Keratinocyte (primary cell): ENCODE measurements around the gene CAV2. TPM values are rescaled to one million over a fixed set of nuclear protein-coding genes. Genes with fewer than 3 reads are reported as not detected.

Experiments
- DNase-seq: peaks from one replicate; pipeline ENCODE4 v3.0.0-alpha.2; 2011; ENCODE audit warnings: low read depth, missing footprints, low spot score
- FAIRE-seq: peaks from 2 replicates; lab custom pipeline; 2011; peaks lifted over from hg19 to GRCh38; lab: Jason Lieb, UNC
- H2AFZ ChIP-seq: 2 replicates; pipeline ENCODE4 v1.6.0; 2012; ENCODE audit warnings: low read length, control low read depth, inconsistent platforms; ENCODE audit not compliant: control insufficient read depth
- H3K27ac ChIP-seq: 2 replicates; pipeline ENCODE4 v1.5.1; 2011; ENCODE audit warnings: low read length; ENCODE audit not compliant: control insufficient read depth, insufficient read depth
- H3K27me3 ChIP-seq: 3 replicates; pipeline ENCODE4 v1.6.0; 2011; ENCODE audit warnings: low read length; ENCODE audit not compliant: control insufficient read depth, insufficient read depth; ENCODE audit errors: extremely low read depth
- H3K36me3 ChIP-seq, 2 experiments: 2 replicates in 1 of 2; 3 replicates in 1 of 2; pipeline ENCODE4 v1.5.1; 2011; ENCODE audit warnings: low read length in 2 of 2, mild to moderate bottlenecking in 1 of 2; ENCODE audit not compliant: control insufficient read depth in 2 of 2, insufficient read depth in 2 of 2; ENCODE audit errors: extremely low read depth in 1 of 2
- H3K4me1 ChIP-seq: 3 replicates; pipeline ENCODE4 v1.5.1; 2011; ENCODE audit warnings: low read length; ENCODE audit not compliant: control insufficient read depth, insufficient read depth; ENCODE audit errors: extremely low read depth
- H3K4me2 ChIP-seq: 3 replicates; pipeline ENCODE4 v1.6.0; 2011; ENCODE audit warnings: low read depth, low read length; ENCODE audit not compliant: control insufficient read depth, insufficient read depth; ENCODE audit errors: extremely low read depth
- H3K4me3 ChIP-seq, 3 experiments: fragments of 200-600 bp in 1 of 3; sonication (generic) in 1 of 3; 2 replicates in 2 of 3; 3 replicates in 1 of 3; pipeline ENCODE4 v1.5.1; 2011 to 2016; ENCODE audit warnings: low read length in 3 of 3, mild to moderate bottlenecking in 3 of 3, control low read depth in 2 of 3, inconsistent platforms in 1 of 3, low read depth in 1 of 3, mixed read lengths in 1 of 3, mixed run types in 1 of 3, moderate library complexity in 1 of 3; ENCODE audit not compliant: control insufficient read depth in 2 of 3, insufficient read depth in 2 of 3; ENCODE audit errors: extremely low read depth in 1 of 3
- H3K79me2 ChIP-seq: 2 replicates; pipeline ENCODE4 v1.6.0; 2012; ENCODE audit warnings: low read length; ENCODE audit not compliant: control insufficient read depth, insufficient read depth
- H3K9ac ChIP-seq: 3 replicates; pipeline ENCODE4 v1.6.0; 2011; ENCODE audit warnings: low read length; ENCODE audit not compliant: control insufficient read depth, insufficient read depth; ENCODE audit errors: extremely low read depth
- H3K9me1 ChIP-seq: 3 replicates; pipeline ENCODE4 v1.6.0; 2011; ENCODE audit warnings: low read length; ENCODE audit not compliant: control insufficient read depth, insufficient read depth; ENCODE audit errors: extremely low read depth
- H3K9me3 ChIP-seq: 2 replicates; pipeline ENCODE4 v1.5.1; 2012; ENCODE audit warnings: low read depth, low read length; ENCODE audit not compliant: control insufficient read depth
- H4K20me1 ChIP-seq: 3 replicates; pipeline ENCODE4 v1.6.0; 2011; ENCODE audit warnings: low read length; ENCODE audit not compliant: control insufficient read depth, insufficient read depth; ENCODE audit errors: extremely low read depth
- CTCF ChIP-seq, 3 experiments: IDR thresholded peaks in 1 of 3; conservative IDR thresholded peaks in 1 of 3; optimal IDR thresholded peaks in 1 of 3; 2 replicates in 2 of 3; 3 replicates in 1 of 3; pipeline versions ENCODE3 to v1.5.1; 2011; ENCODE audit warnings: low read length in 3 of 3, mild to moderate bottlenecking in 3 of 3, moderate library complexity in 2 of 3, control low read depth in 1 of 3, inconsistent platforms in 1 of 3; ENCODE audit not compliant: insufficient read depth in 2 of 3; ENCODE audit errors: extremely low read depth in 1 of 3
- EZH2 ChIP-seq: IDR thresholded peaks from one replicate; pipeline ENCODE4 v1.6.1; 2012; ENCODE audit warnings: inconsistent platforms, mild to moderate bottlenecking, low read length, moderate library complexity
- dilution Hi-C: fragments of 300-500 bp; cut with MboI; formaldehyde crosslinking; loops from one replicate; pipeline ENCODE4 v1.7.0; 2020; ENCODE audit warnings: low sequenced_read_pairs; ENCODE audit not compliant: extremely low pct_ligation_motif_present
- polyA plus RNA-seq, 5 experiments: library from polyadenylated mRNA; depleted of rRNA in 3 of 5; stranded (reverse) in 3 of 5; stranded (forward) in 1 of 5; unstranded in 1 of 5; fragments of >200 nt; gene quantifications; 1 replicate in 1 of 5; 2 replicates in 3 of 5; 3 replicates in 1 of 5; pipeline versions ENCODE4 v1.2.1 to v1.2.3, GENCODE V29; 2011 to 2012; ENCODE audit warnings: missing spikeins in 2 of 5, low read depth in 1 of 5, low replicate concordance in 1 of 5

Gene CAV2
- polyA plus RNA-seq, 1 donor (not counting 4 experiments of a cell fraction or from before 2014, with no cell fraction given), result 631 TPM

GRCh38 chr7:116503835-116504234 lies 4.3 kb downstream of the CAV2 start:
- H3K9ac ChIP-seq, result no peak overlapping the region
- no peaks in the 10 kb centered on the region for H3K9me3 ChIP-seq
- peak overlapping the region; percentile 49 for H3K4me2 ChIP-seq
- H3K9me1 ChIP-seq, result no peaks in the 10 kb centered on the region
- H3K27ac ChIP-seq, result no peak overlapping the region
- peaks cover 30% of the 10 kb centered on the region for H3K4me1 ChIP-seq
- H3K36me3 ChIP-seq, result peaks cover 6 to 37% of the 10 kb centered on the region in 2 experiments
- FAIRE-seq (no peak), DNase-seq (no peak)
- peaks cover 61% of the 10 kb centered on the region for H3K79me2 ChIP-seq
- no peak overlapping the region for H2AFZ ChIP-seq
- no peak for TF ChIP-seq CTCF (optimal IDR thresholded peaks at IDR 0.05 in 1 of 3, IDR thresholded peaks at IDR 0.05 in 1 of 3, conservative IDR thresholded peaks at IDR 0.05 in 1 of 3; ENCODE audit: extremely low read depth in 1 of 3, insufficient read depth in 2 of 3, low read length in 3 of 3)
- TF ChIP-seq EZH2, result no peak
- no peaks in the 10 kb centered on the region for H3K27me3 ChIP-seq
- H3K4me3 ChIP-seq, result peak overlapping the region in 1 of 3 experiments; percentile 18
- H4K20me1 ChIP-seq, result no peaks in the 10 kb centered on the region
- dilution Hi-C loops, result loop anchor here (25.0 kb wide), 1 partner anchor 242 kb away; no protein-coding TSS in a partner anchor

DNA sequence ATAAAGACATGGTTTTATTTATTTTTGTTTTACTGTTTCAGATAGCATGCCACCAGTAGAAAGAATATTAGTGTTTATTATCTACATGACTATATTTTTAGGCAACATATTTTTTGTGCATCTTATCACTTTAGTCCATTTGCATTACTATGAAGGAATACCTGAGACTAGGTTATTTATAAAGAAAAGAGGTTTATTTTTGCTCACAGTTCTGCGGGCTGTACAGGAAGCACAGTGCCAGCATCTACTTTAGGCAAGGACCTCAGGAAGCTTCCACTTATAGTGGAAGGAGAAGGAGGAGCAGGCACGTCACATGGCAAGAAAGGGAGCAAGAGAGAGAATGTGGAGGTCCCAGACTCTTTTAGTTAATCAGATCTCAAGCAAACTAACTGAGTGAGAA lies 5.7 kb downstream of the CAV2 start:
- DNase-seq (no peak), FAIRE-seq (no peak)
- dilution Hi-C loops, result loop anchor here (25.0 kb wide), 1 partner anchor 243 kb away; no protein-coding TSS in a partner anchor
- Histone ChIP-seq H3K9ac (no peak overlapping the region), H3K4me2 (peak overlapping the region; percentile 31), H3K4me1 (peaks cover 30% of the 10 kb centered on the region), H2AFZ (no peak overlapping the region), H3K9me1 (no peaks in the 10 kb centered on the region), H3K4me3 (no peak overlapping the region), H4K20me1 (no peaks in the 10 kb centered on the region), H3K27ac (no peak overlapping the region), H3K9me3 (no peaks in the 10 kb centered on the region), H3K36me3 (peaks cover 6 to 34% of the 10 kb centered on the region in 2 experiments), H3K27me3 (no peaks in the 10 kb centered on the region), H3K79me2 (peaks cover 52% of the 10 kb centered on the region)
- TF ChIP-seq EZH2, result no peak
- no peak for TF ChIP-seq CTCF (optimal IDR thresholded peaks at IDR 0.05 in 1 of 3, IDR thresholded peaks at IDR 0.05 in 1 of 3, conservative IDR thresholded peaks at IDR 0.05 in 1 of 3; ENCODE audit: extremely low read depth in 1 of 3, insufficient read depth in 2 of 3, low read length in 3 of 3)
